Fibroblast of skin of right biceps (primary cell): ENCODE results near the gene MVB12B.
"Not testable (repeated sequence)": the region's sequence is repeated elsewhere in the genome, so short reads cannot be mapped to it uniquely, and the experiment has no call there.

Source experiments
- DNase-seq: peaks from one replicate; pipeline ENCODE4 v3.0.0-alpha.2; 2013

MVB12B gene

GRCh38 chr9:126326228-126327005 is at the start of gene MVB12B:
Gene MVB12B, plus strand, starts transcription at chr9:126326829. Its CDS starts 101 bp downstream, at chr9:126326930.
- peak; percentile 54 for DNase-seq

GRCh38 chr9:126283799-126284465 is 42.7 kb upstream of the MVB12B start:
- DNase-seq, result no peak

- DNase-seq, result not testable (repeated sequence)
Measured at GRCh38 chr9:126285652-126286051, 41.0 kb upstream of the MVB12B start.

GRCh38 chr9:126287166-126287866 is 39.3 kb upstream of the MVB12B start:
- no peak for DNase-seq

GRCh38 chr9:126290871-126291270 is 35.8 kb upstream of the MVB12B start:
- DNase-seq, result no peak

- DNase-seq, result no peak
Measured at GRCh38 chr9:126291925-126292324, 34.7 kb upstream of the MVB12B start.

- no peak for DNase-seq
Measured at GRCh38 chr9:126292736-126293521, 33.7 kb upstream of the MVB12B start.

GRCh38 chr9:126293522-126293889 is 33.1 kb upstream of the MVB12B start:
- no peak for DNase-seq

- no peak for DNase-seq
Measured at GRCh38 chr9:126294331-126295081, 32.1 kb upstream of the MVB12B start.

GRCh38 chr9:126295082-126295477 is 31.5 kb upstream of the MVB12B start:
- no peak for DNase-seq

- no peak for DNase-seq
Measured at GRCh38 chr9:126295516-126295915, 31.1 kb upstream of the MVB12B start.

GRCh38 chr9:126295936-126296600 is 30.6 kb upstream of the MVB12B start:
- DNase-seq, result no peak

GRCh38 chr9:126296687-126297086 is 29.9 kb upstream of the MVB12B start:
- no peak for DNase-seq

GRCh38 chr9:126297661-126298060 is 29.0 kb upstream of the MVB12B start:
- no peak for DNase-seq

GRCh38 chr9:126298063-126298801 is 28.4 kb upstream of the MVB12B start:
- no peak for DNase-seq

GRCh38 chr9:126299706-126300276 is 26.8 kb upstream of the MVB12B start:
- DNase-seq, result no peak

GRCh38 chr9:126301196-126301595 is 25.4 kb upstream of the MVB12B start:
- DNase-seq, result no peak

- DNase-seq, result peak; percentile 55
Measured at GRCh38 chr9:126301985-126302603, 24.5 kb upstream of the MVB12B start.

- DNase-seq, result no peak
Measured at GRCh38 chr9:126302730-126303129, 23.9 kb upstream of the MVB12B start.

- DNase-seq, result no peak
Measured at GRCh38 chr9:126303488-126303887, 23.1 kb upstream of the MVB12B start.
